Loucy (cell line): ENCODE measurements around the gene CCDC187.

ENCODE experiments used
- H2AFZ ChIP-seq: fragments of 200-600 bp; sonication (generic); 2 replicates; pipeline ENCODE4 v1.6.0; 2016; ENCODE audit warnings: antibody characterized with exemption, mild to moderate bottlenecking, low read length, moderate library complexity
- H3F3A ChIP-seq: fragments of 200-600 bp; 2 replicates; pipeline ENCODE4 v1.6.0; 2016; ENCODE audit warnings: antibody characterized with exemption, low read depth, mild to moderate bottlenecking
- H3K27me3 ChIP-seq: fragments of 200-600 bp; sonication (generic); 2 replicates; pipeline ENCODE4 v1.6.1; 2014; ENCODE audit warnings: low read length, mild to moderate bottlenecking; ENCODE audit not compliant: insufficient read depth, poor library complexity, severe bottlenecking
- H3K36me3 ChIP-seq: fragments of 200-600 bp; sonication (generic); 2 replicates; pipeline ENCODE4 v1.6.1; 2016; ENCODE audit warnings: low read length; ENCODE audit not compliant: insufficient read depth
- H3K4me1 ChIP-seq: fragments of 200-600 bp; sonication (generic); 2 replicates; pipeline ENCODE4 v1.5.1; 2014; ENCODE audit warnings: low read length, mild to moderate bottlenecking; ENCODE audit not compliant: insufficient read depth, poor library complexity, severe bottlenecking
- H3K4me2 ChIP-seq: fragments of 200-600 bp; sonication (generic); 2 replicates; pipeline ENCODE4 v1.6.0; 2014; ENCODE audit warnings: antibody characterized with exemption, low read length, low read depth, mild to moderate bottlenecking; ENCODE audit not compliant: poor library complexity, severe bottlenecking
- H3K4me3 ChIP-seq: fragments of 200-600 bp; sonication (generic); 2 replicates; pipeline ENCODE4 v1.5.1; 2014; ENCODE audit warnings: low read length, mild to moderate bottlenecking, mixed read lengths; ENCODE audit not compliant: poor library complexity, severe bottlenecking
- H3K79me2 ChIP-seq: fragments of 200-600 bp; sonication (generic); 2 replicates; pipeline ENCODE4 v1.6.1; 2014; ENCODE audit warnings: low read length; ENCODE audit not compliant: insufficient read depth
- H3K9ac ChIP-seq: fragments of 200-600 bp; sonication (generic); 2 replicates; pipeline ENCODE4 v1.6.0; 2014; ENCODE audit warnings: mild to moderate bottlenecking, low read depth, low read length, moderate library complexity; ENCODE audit not compliant: poor library complexity, severe bottlenecking
- H3K9me2 ChIP-seq: fragments of 200-600 bp; sonication (generic); replicated peaks from 2 replicates; pipeline ENCODE4 v1.6.1; 2016; ENCODE audit warnings: low read depth, low read length, mixed read lengths
- H3K9me3 ChIP-seq: fragments of 200-600 bp; sonication (generic); 2 replicates; pipeline ENCODE4 v1.6.1; 2014; ENCODE audit warnings: mild to moderate bottlenecking, antibody characterized with exemption, low read length, low read depth; ENCODE audit not compliant: insufficient read depth
- H4K20me1 ChIP-seq: fragments of 200-600 bp; sonication (generic); 2 replicates; pipeline ENCODE4 v1.6.0; 2014; ENCODE audit warnings: antibody characterized with exemption, low read length, mild to moderate bottlenecking; ENCODE audit not compliant: insufficient read depth, poor library complexity, severe bottlenecking
- EZH2phosphoT487 ChIP-seq: fragments of 200-600 bp; IDR thresholded peaks from 2 replicates; pipeline ENCODE4 v1.6.1; 2018; ENCODE audit warnings: antibody characterized with exemption, mild to moderate bottlenecking, moderate library complexity, borderline replicate concordance
- TF ChIP-seq, protein P1 (sequence below): fragments of 200-600 bp; sonication (generic); conservative IDR thresholded peaks from 2 replicates; pipeline ENCODE4 v1.5.1; 2014; ENCODE audit warnings: mild to moderate bottlenecking, antibody characterized with exemption, low read length

The CCDC187 gene

GRCh38 chr9:136200424-136200823, 103.5 kb downstream of the CCDC187 start:
- Histone ChIP-seq H3K27me3 (no peaks in the 10 kb centered on the region), H3K9me2 (no peaks in the 10 kb centered on the region)

More at GRCh38 chr9:136200424-136200823, 103.5 kb downstream of the CCDC187 start:
- H3K9ac ChIP-seq: no peak overlapping the region
- H3K9me3 ChIP-seq: no peaks in the 10 kb centered on the region
- no peaks in the 10 kb centered on the region for H4K20me1 ChIP-seq
- no peak overlapping the region for H3K4me2 ChIP-seq
- no peak overlapping the region for H3K4me3 ChIP-seq
- H2AFZ ChIP-seq: no peak overlapping the region
- TF ChIP-seq, protein P1, sequence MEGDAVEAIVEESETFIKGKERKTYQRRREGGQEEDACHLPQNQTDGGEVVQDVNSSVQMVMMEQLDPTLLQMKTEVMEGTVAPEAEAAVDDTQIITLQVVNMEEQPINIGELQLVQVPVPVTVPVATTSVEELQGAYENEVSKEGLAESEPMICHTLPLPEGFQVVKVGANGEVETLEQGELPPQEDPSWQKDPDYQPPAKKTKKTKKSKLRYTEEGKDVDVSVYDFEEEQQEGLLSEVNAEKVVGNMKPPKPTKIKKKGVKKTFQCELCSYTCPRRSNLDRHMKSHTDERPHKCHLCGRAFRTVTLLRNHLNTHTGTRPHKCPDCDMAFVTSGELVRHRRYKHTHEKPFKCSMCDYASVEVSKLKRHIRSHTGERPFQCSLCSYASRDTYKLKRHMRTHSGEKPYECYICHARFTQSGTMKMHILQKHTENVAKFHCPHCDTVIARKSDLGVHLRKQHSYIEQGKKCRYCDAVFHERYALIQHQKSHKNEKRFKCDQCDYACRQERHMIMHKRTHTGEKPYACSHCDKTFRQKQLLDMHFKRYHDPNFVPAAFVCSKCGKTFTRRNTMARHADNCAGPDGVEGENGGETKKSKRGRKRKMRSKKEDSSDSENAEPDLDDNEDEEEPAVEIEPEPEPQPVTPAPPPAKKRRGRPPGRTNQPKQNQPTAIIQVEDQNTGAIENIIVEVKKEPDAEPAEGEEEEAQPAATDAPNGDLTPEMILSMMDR: no peak
- TF ChIP-seq EZH2phosphoT487: no peak
- no peaks in the 10 kb centered on the region for H3K36me3 ChIP-seq
- no peaks in the 10 kb centered on the region for H3K79me2 ChIP-seq
- H3F3A ChIP-seq: no peaks in the 10 kb centered on the region
- no peaks in the 10 kb centered on the region for H3K4me1 ChIP-seq
